HepG2 (cell line): ENCODE data around the gene LRRC8D. TPM values are rescaled to one million over a fixed set of nuclear protein-coding genes. Genes with fewer than 3 reads are reported as not detected.

Source experiments
- ATAC-seq: fragments of 200-7000 bp; cut with Tn5 transposase; 3 replicates; pipeline ENCODE4 v1.9.1; 2020; ENCODE audit warnings: mild to moderate bottlenecking, moderate library complexity
- BruUV-seq: library from RNA; stranded (reverse); fragments of 400-500 nt; replicated peaks from 2 replicates; lab custom pipeline; 2021; lab: Mats Ljungman, UMichigan
- CTCF ChIA-PET: fragments of 300-600 bp; formaldehyde crosslinking; extraction: SDS; loops from one replicate; lab custom pipeline; 2021; ENCODE audit warnings: low total read pairs, inconsistent platforms, low intra/inter-chr PET ratio; lab: Yijun Ruan, JAX
- POLR2A ChIA-PET: fragments of 350-600 bp; sonication (Branson Sonifier 250); formaldehyde crosslinking; loops from one replicate; lab custom pipeline; 2020; ENCODE audit warnings: antibody characterized with exemption, inconsistent platforms; lab: Yijun Ruan, JAX
- DNase-seq: peaks from one replicate; pipeline ENCODE4 v3.0.0-alpha.2; 2015; ENCODE audit warnings: low spot score
- FAIRE-seq: peaks from 3 replicates; lab custom pipeline; 2011; peaks lifted over from hg19 to GRCh38; lab: Jason Lieb, UNC
- H2AFZ ChIP-seq: one replicate; pipeline ENCODE4 v1.6.1; 2011; ENCODE audit warnings: low read length, inconsistent platforms
- H3K27ac ChIP-seq: fragments of 300-600 bp; 3 replicates; pipeline ENCODE4 v1.8.0; 2011; ENCODE audit warnings: mixed run types, mild to moderate bottlenecking, mixed read lengths, low read length, inconsistent platforms; ENCODE audit not compliant: insufficient read depth; ENCODE audit errors: extremely low read length
- H3K27me3 ChIP-seq, 2 experiments: fragments of 200-600 bp in 1 of 2; 2 replicates in 1 of 2; 3 replicates in 1 of 2; pipeline versions ENCODE4 v1.6.0 to v1.8.0; 2011; ENCODE audit warnings: low read length in 2 of 2, mild to moderate bottlenecking in 2 of 2, moderate library complexity in 2 of 2, inconsistent platforms in 1 of 2; ENCODE audit not compliant: insufficient read depth in 2 of 2, control insufficient read depth in 1 of 2
- H3K36me3 ChIP-seq, 2 experiments: fragments of 200-600 bp in 1 of 2; replicated peaks in 1 of 2; 2 replicates in 1 of 2; 3 replicates in 1 of 2; pipeline versions ENCODE4 v1.5.1 to v1.8.0; 2011; ENCODE audit warnings: low read length in 2 of 2, inconsistent platforms in 1 of 2; ENCODE audit not compliant: insufficient read depth in 2 of 2, control insufficient read depth in 1 of 2
- H3K4me1 ChIP-seq: 2 replicates; pipeline ENCODE4 v1.5.1; 2012; ENCODE audit warnings: low read length, inconsistent platforms; ENCODE audit not compliant: insufficient read depth
- H3K4me2 ChIP-seq: 2 replicates; pipeline ENCODE4 v1.6.0; 2011; ENCODE audit warnings: low read depth, low read length, inconsistent platforms
- H3K4me3 ChIP-seq, 3 experiments: fragments of 200-600 bp in 1 of 3; sonication (generic), shearing (Covaris generic) in 1 of 3; replicated peaks in 1 of 3; 2 replicates each; pipeline ENCODE4 v1.5.1; 2011 to 2016; ENCODE audit warnings: low read length in 3 of 3, inconsistent platforms in 2 of 3, low read depth in 2 of 3, mild to moderate bottlenecking in 2 of 3, control low read depth in 1 of 3, mixed read lengths in 1 of 3; ENCODE audit not compliant: insufficient read depth in 1 of 3
- H3K79me2 ChIP-seq: one replicate; pipeline ENCODE4 v1.6.1; 2011; ENCODE audit warnings: low read length, inconsistent platforms; ENCODE audit not compliant: insufficient read depth
- H3K9ac ChIP-seq: 2 replicates; pipeline ENCODE4 v1.6.0; 2011; ENCODE audit warnings: mild to moderate bottlenecking, low read depth, low read length, inconsistent platforms; ENCODE audit not compliant: insufficient read depth
- H3K9me3 ChIP-seq: 2 replicates; pipeline ENCODE4 v1.5.1; 2012; ENCODE audit warnings: mild to moderate bottlenecking, low read length
- H4K20me1 ChIP-seq: 2 replicates; pipeline ENCODE4 v1.6.0; 2011; ENCODE audit warnings: inconsistent platforms, mild to moderate bottlenecking, low read length, moderate library complexity; ENCODE audit not compliant: insufficient read depth
- DNMT1 ChIP-seq: sonication (generic); formaldehyde crosslinking; IDR thresholded peaks from 2 replicates; pipeline ENCODE4 v1.5.1; 2020; ENCODE audit warnings: mild to moderate bottlenecking, missing genetic modification reagents
- ETS1 ChIP-seq: sonication (generic); formaldehyde crosslinking; IDR thresholded peaks from 2 replicates; pipeline ENCODE4 v1.4.0; 2020; ENCODE audit warnings: missing genetic modification reagents
- FOXC1 ChIP-seq: sonication (generic); formaldehyde crosslinking; IDR thresholded peaks from 2 replicates; pipeline ENCODE4 v1.8.0; 2022; ENCODE audit warnings: mild to moderate bottlenecking, missing genetic modification reagents, borderline replicate concordance
- GFI1 ChIP-seq: sonication (generic); formaldehyde crosslinking; IDR thresholded peaks from 2 replicates; pipeline ENCODE4 v1.5.0; 2020; ENCODE audit warnings: missing genetic modification reagents, mild to moderate bottlenecking, borderline replicate concordance
- MAFG ChIP-seq: sonication (generic); formaldehyde crosslinking; IDR thresholded peaks from 2 replicates; pipeline ENCODE4 v1.5.1; 2020; ENCODE audit warnings: mild to moderate bottlenecking, missing genetic modification reagents
- TOE1 ChIP-seq: sonication (generic); formaldehyde crosslinking; IDR thresholded peaks from 2 replicates; pipeline ENCODE4 v1.4.0; 2020; ENCODE audit warnings: mild to moderate bottlenecking, missing genetic modification reagents
- ZMYM2 ChIP-seq: sonication (generic); formaldehyde crosslinking; IDR thresholded peaks from 2 replicates; pipeline ENCODE4 v1.8.0; 2022; ENCODE audit warnings: mild to moderate bottlenecking, missing genetic modification reagents
- ZNF253 ChIP-seq: sonication (generic); formaldehyde crosslinking; IDR thresholded peaks from 2 replicates; pipeline ENCODE4 v1.8.0; 2022; ENCODE audit warnings: mild to moderate bottlenecking, missing genetic modification reagents, borderline replicate concordance
- WGBS: methylation state at CpG from one replicate; pipeline ENCODE4 v1.1.6; 2017; ENCODE audit warnings: low lambda C conversion rate; 5-methylcytosine and 5-hydroxymethylcytosine counted together
- in situ Hi-C: cut with HindIII; loops from 2 replicates; pipeline ENCODE4 v1.10.0; 2017; ENCODE audit warnings: low pct_unique_long_range_greater_than_20kb; ENCODE audit not compliant: extremely low pct_ligation_motif_present
- intact Hi-C: fragments of 100-400 bp; cut with micrococcal nuclease; formaldehyde crosslinking; loops from one replicate; pipeline ENCODE4 v1.10.0; 2022; ENCODE audit not compliant: unreplicated experiment
- polyA plus RNA-seq, 8 experiments: library from polyadenylated mRNA; depleted of rRNA in 3 of 8; stranded (reverse) in 7 of 8; unstranded in 1 of 8; fragments of >200 nt; fragmentation: Illumina TruSeq in 4 of 8; extraction: Trizol in 4 of 8; gene quantifications; 2 replicates each; pipeline versions ENCODE4 v1.2.1 to v1.2.3, GENCODE V29; 2011 to 2016; ENCODE audit warnings: low read depth in 4 of 8, missing spikeins in 1 of 8, mixed read lengths in 1 of 8; ENCODE audit not compliant: insufficient read depth in 1 of 8
- total RNA-seq, 5 experiments: library from RNA; depleted of rRNA; stranded (reverse); fragments of >200 nt; fragmentation: Illumina TruSeq; extraction: Trizol; gene quantifications; 2 replicates each; pipeline ENCODE4 v1.2.3, GENCODE V29; 2016; ENCODE audit warnings: low read depth in 1 of 5
- TF ChIP-seq, protein P1 (sequence below): IDR thresholded peaks from 2 replicates; pipeline ENCODE4 v1.6.1; 2012; ENCODE audit warnings: low read length, improper control_type of control experiment
- TF ChIP-seq, protein P2 (sequence below), 2 experiments: sonication (generic) in 1 of 2; formaldehyde crosslinking in 1 of 2; IDR thresholded peaks; 2 replicates each; pipeline versions ENCODE4 v1.5.1 to v1.6.1; 2011 to 2020; ENCODE audit warnings: borderline replicate concordance in 1 of 2, low read depth in 1 of 2, low read length in 1 of 2, mild to moderate bottlenecking in 1 of 2, missing genetic modification reagents in 1 of 2, moderate library complexity in 1 of 2

LRRC8D gene
- total and polyA plus RNA-seq, 2 of the 13 experiments (the other 11 are each of a cell fraction or from before 2014, with no cell fraction given) = 29.9 to 45.5 TPM

DNA sequence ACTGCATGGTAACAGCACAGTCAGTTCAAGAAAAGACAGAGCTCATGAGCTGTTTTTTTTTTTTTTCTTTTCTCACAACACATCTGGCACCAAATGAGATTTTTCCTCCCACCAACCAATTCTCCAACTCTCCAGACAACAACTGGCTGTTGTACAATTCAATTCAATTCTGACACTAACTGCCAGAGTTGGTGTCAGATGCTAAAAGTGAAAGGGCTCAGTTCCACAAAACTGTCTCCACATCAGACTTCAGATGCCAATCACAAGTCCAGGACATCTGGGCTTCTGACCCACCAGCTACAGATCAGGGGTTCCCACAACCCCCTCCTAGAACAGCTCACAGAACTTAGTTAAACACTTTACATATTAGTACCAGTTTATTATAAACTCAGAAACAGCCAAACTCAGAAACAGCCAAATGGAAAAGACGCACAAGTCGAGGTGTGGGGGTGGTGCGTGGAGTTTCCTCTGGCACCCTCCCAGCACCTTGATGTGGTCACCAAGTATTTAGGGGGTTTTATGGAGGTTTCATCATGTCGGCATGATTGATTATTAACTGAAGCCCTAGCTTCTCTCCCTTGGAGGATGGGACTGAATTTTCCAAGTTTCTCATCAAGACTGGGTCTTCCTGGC lies 39.2 kb upstream of the LRRC8D start (continued):
- TF ChIP-seq, protein P1, sequence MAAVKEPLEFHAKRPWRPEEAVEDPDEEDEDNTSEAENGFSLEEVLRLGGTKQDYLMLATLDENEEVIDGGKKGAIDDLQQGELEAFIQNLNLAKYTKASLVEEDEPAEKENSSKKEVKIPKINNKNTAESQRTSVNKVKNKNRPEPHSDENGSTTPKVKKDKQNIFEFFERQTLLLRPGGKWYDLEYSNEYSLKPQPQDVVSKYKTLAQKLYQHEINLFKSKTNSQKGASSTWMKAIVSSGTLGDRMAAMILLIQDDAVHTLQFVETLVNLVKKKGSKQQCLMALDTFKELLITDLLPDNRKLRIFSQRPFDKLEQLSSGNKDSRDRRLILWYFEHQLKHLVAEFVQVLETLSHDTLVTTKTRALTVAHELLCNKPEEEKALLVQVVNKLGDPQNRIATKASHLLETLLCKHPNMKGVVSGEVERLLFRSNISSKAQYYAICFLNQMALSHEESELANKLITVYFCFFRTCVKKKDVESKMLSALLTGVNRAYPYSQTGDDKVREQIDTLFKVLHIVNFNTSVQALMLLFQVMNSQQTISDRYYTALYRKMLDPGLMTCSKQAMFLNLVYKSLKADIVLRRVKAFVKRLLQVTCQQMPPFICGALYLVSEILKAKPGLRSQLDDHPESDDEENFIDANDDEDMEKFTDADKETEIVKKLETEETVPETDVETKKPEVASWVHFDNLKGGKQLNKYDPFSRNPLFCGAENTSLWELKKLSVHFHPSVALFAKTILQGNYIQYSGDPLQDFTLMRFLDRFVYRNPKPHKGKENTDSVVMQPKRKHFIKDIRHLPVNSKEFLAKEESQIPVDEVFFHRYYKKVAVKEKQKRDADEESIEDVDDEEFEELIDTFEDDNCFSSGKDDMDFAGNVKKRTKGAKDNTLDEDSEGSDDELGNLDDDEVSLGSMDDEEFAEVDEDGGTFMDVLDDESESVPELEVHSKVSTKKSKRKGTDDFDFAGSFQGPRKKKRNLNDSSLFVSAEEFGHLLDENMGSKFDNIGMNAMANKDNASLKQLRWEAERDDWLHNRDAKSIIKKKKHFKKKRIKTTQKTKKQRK = no peak
- TF ChIP-seq MAFG (CRISPR knock-in tag) (no peak), TOE1 (CRISPR knock-in tag) (no peak), ZMYM2 (CRISPR knock-in tag) (no peak)

GRCh38 chr1:89786628-89787214 lies 34.1 kb upstream of the LRRC8D start:
- no peaks in the 10 kb centered on the region for H4K20me1 ChIP-seq
- DNase-seq (no peak), FAIRE-seq (no peak), ATAC-seq (no peak)
- WGBS = 29% methylated on average over 7 of the region's 7 CpGs
- H3K36me3 ChIP-seq = no peaks in the 10 kb centered on the region
- peaks cover 12% of the 10 kb centered on the region for H3K4me1 ChIP-seq
- no peak overlapping the region for H3K4me2 ChIP-seq
- in situ Hi-C loops (no loop called here), intact Hi-C loops (no loop called here)
- CTCF ChIA-PET = no interaction called here
- H3K9ac ChIP-seq = no peak overlapping the region
- no peak overlapping the region for H2AFZ ChIP-seq
- no peaks in the 10 kb centered on the region for H3K79me2 ChIP-seq
- peaks cover 0 to 5% of the 10 kb centered on the region in 2 experiments; a peak in 1 of 5 replicates for H3K27me3 ChIP-seq
- no peak overlapping the region for H3K27ac ChIP-seq
- POLR2A ChIA-PET = no interaction called here
- no TSS peak for BruUV-seq
- no peaks in the 10 kb centered on the region for H3K9me3 ChIP-seq
- H3K4me3 ChIP-seq = no peak overlapping the region
- TF ChIP-seq ZNF253 (CRISPR knock-in tag) (no peak), GFI1 (CRISPR knock-in tag) (no peak), DNMT1 (CRISPR knock-in tag) (no peak), FOXC1 (CRISPR knock-in tag) (no peak), ETS1 (CRISPR knock-in tag) (no peak)
- TF ChIP-seq, protein P2, sequence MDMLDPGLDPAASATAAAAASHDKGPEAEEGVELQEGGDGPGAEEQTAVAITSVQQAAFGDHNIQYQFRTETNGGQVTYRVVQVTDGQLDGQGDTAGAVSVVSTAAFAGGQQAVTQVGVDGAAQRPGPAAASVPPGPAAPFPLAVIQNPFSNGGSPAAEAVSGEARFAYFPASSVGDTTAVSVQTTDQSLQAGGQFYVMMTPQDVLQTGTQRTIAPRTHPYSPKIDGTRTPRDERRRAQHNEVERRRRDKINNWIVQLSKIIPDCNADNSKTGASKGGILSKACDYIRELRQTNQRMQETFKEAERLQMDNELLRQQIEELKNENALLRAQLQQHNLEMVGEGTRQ (IDR thresholded peaks at IDR 0.05; ENCODE audit: low read depth, low read length) = no peak
- TF ChIP-seq, protein P2 (CRISPR knock-in tag; IDR thresholded peaks at IDR 0.05; ENCODE audit: borderline replicate concordance) = no peak
